Measurements from ENCODE around the gene SIL1. TPM values are rescaled to one million over a fixed set of nuclear protein-coding genes. Genes with fewer than 3 reads are reported as not detected.
"Not testable (repeated sequence)": the region's sequence is repeated elsewhere in the genome, so short reads cannot be mapped to it uniquely, and the experiment has no call there.

SIL1 gene
- polyA plus RNA-seq, 1 donor (not counting 4 experiments of a cell fraction or from before 2014, with no cell fraction given): 45.4 TPM

- H3K27me3 ChIP-seq (ENCODE audit: control insufficient read depth, extremely low read depth, insufficient read depth, low read length): no peaks in the 10 kb centered on the region
- no peak overlapping the region for H2AFZ ChIP-seq (ENCODE audit: control insufficient read depth, low read length)
- no peaks in the 10 kb centered on the region for H3K9me1 ChIP-seq (ENCODE audit: control insufficient read depth, extremely low read depth, insufficient read depth, low read length)
- no peaks in the 10 kb centered on the region for H3K4me1 ChIP-seq (ENCODE audit: control insufficient read depth, extremely low read depth, insufficient read depth, low read length)
- dilution Hi-C loops (cut with MboI; ENCODE audit: extremely low pct_ligation_motif_present, low sequenced_read_pairs): no loop called here
- TF ChIP-seq CTCF (optimal IDR thresholded peaks at IDR 0.05 in 1 of 3, IDR thresholded peaks at IDR 0.05 in 1 of 3, conservative IDR thresholded peaks at IDR 0.05 in 1 of 3; ENCODE audit: extremely low read depth in 1 of 3, insufficient read depth in 2 of 3, low read length in 3 of 3) (no peak), EZH2 (IDR thresholded peaks at IDR 0.05; ENCODE audit: low read length) (no peak)
- H3K9ac ChIP-seq (ENCODE audit: control insufficient read depth, extremely low read depth, insufficient read depth, low read length): no peak overlapping the region
- no peak overlapping the region for H3K4me2 ChIP-seq (ENCODE audit: control insufficient read depth, extremely low read depth, insufficient read depth, low read depth, low read length)
- no peak for DNase-seq (ENCODE audit: low read depth, low spot score)
- no peak overlapping the region for H3K4me3 ChIP-seq (ENCODE audit: control insufficient read depth in 2 of 3, extremely low read depth in 1 of 3, insufficient read depth in 2 of 3, low read depth in 1 of 3, low read length in 3 of 3)
- FAIRE-seq: no peak
- H3K79me2 ChIP-seq (ENCODE audit: control insufficient read depth, insufficient read depth, low read length): no peaks in the 10 kb centered on the region
- no peaks in the 10 kb centered on the region for H3K36me3 ChIP-seq (ENCODE audit: control insufficient read depth in 2 of 2, extremely low read depth in 1 of 2, insufficient read depth in 2 of 2, low read length in 2 of 2)
- H3K9me3 ChIP-seq (ENCODE audit: control insufficient read depth, low read depth, low read length): no peaks in the 10 kb centered on the region
- no peak overlapping the region for H3K27ac ChIP-seq (ENCODE audit: control insufficient read depth, insufficient read depth, low read length)
- H4K20me1 ChIP-seq (ENCODE audit: control insufficient read depth, extremely low read depth, insufficient read depth, low read length): no peaks in the 10 kb centered on the region
Observed at GRCh38 chr5:139076111-139076510, 122.1 kb downstream of the SIL1 start.

GRCh38 chr5:139075066-139076050 lies 122.8 kb downstream of the SIL1 start:
- dilution Hi-C loops (cut with MboI; ENCODE audit: extremely low pct_ligation_motif_present, low sequenced_read_pairs): no loop called here
- H3K79me2 ChIP-seq (ENCODE audit: control insufficient read depth, insufficient read depth, low read length): no peaks in the 10 kb centered on the region

GRCh38 chr5:139073956-139074355 lies 124.2 kb downstream of the SIL1 start:
- DNase-seq (ENCODE audit: low read depth, low spot score); H3K9me1 ChIP-seq (ENCODE audit: control insufficient read depth, extremely low read depth, insufficient read depth, low read length); dilution Hi-C loops (cut with MboI; ENCODE audit: extremely low pct_ligation_motif_present, low sequenced_read_pairs); FAIRE-seq; H3K4me3 ChIP-seq (ENCODE audit: control insufficient read depth in 2 of 3, extremely low read depth in 1 of 3, insufficient read depth in 2 of 3, low read depth in 1 of 3, low read length in 3 of 3); H3K4me1 ChIP-seq (ENCODE audit: control insufficient read depth, extremely low read depth, insufficient read depth, low read length); H3K79me2 ChIP-seq (ENCODE audit: control insufficient read depth, insufficient read depth, low read length); H3K9ac ChIP-seq (ENCODE audit: control insufficient read depth, extremely low read depth, insufficient read depth, low read length); H3K27me3 ChIP-seq (ENCODE audit: control insufficient read depth, extremely low read depth, insufficient read depth, low read length); H3K9me3 ChIP-seq (ENCODE audit: control insufficient read depth, low read depth, low read length); H4K20me1 ChIP-seq (ENCODE audit: control insufficient read depth, extremely low read depth, insufficient read depth, low read length); H3K27ac ChIP-seq (ENCODE audit: control insufficient read depth, insufficient read depth, low read length); H3K4me2 ChIP-seq (ENCODE audit: control insufficient read depth, extremely low read depth, insufficient read depth, low read depth, low read length); H2AFZ ChIP-seq (ENCODE audit: control insufficient read depth, low read length); H3K36me3 ChIP-seq (ENCODE audit: control insufficient read depth in 2 of 2, extremely low read depth in 1 of 2, insufficient read depth in 2 of 2, low read length in 2 of 2): not testable (repeated sequence)

More at GRCh38 chr5:139075066-139076050, 122.8 kb downstream of the SIL1 start:
- TF ChIP-seq EZH2 (IDR thresholded peaks at IDR 0.05; ENCODE audit: low read length) (no peak), CTCF (optimal IDR thresholded peaks at IDR 0.05 in 1 of 3, IDR thresholded peaks at IDR 0.05 in 1 of 3, conservative IDR thresholded peaks at IDR 0.05 in 1 of 3; ENCODE audit: extremely low read depth in 1 of 3, insufficient read depth in 2 of 3, low read length in 3 of 3) (no peak)
- DNase-seq (ENCODE audit: low read depth, low spot score) (no peak), FAIRE-seq (no peak)
- no peaks in the 10 kb centered on the region for H3K9me3 ChIP-seq (ENCODE audit: control insufficient read depth, low read depth, low read length)
- no peak overlapping the region for H3K4me3 ChIP-seq (ENCODE audit: control insufficient read depth in 2 of 3, extremely low read depth in 1 of 3, insufficient read depth in 2 of 3, low read depth in 1 of 3, low read length in 3 of 3)
- H4K20me1 ChIP-seq (ENCODE audit: control insufficient read depth, extremely low read depth, insufficient read depth, low read length): no peaks in the 10 kb centered on the region
- H3K4me2 ChIP-seq (ENCODE audit: control insufficient read depth, extremely low read depth, insufficient read depth, low read depth, low read length): no peak overlapping the region
- no peaks in the 10 kb centered on the region for H3K36me3 ChIP-seq (ENCODE audit: control insufficient read depth in 2 of 2, extremely low read depth in 1 of 2, insufficient read depth in 2 of 2, low read length in 2 of 2)
- no peak overlapping the region for H3K9ac ChIP-seq (ENCODE audit: control insufficient read depth, extremely low read depth, insufficient read depth, low read length)
- H3K27me3 ChIP-seq (ENCODE audit: control insufficient read depth, extremely low read depth, insufficient read depth, low read length): no peaks in the 10 kb centered on the region
- H3K4me1 ChIP-seq (ENCODE audit: control insufficient read depth, extremely low read depth, insufficient read depth, low read length): no peaks in the 10 kb centered on the region
- H3K9me1 ChIP-seq (ENCODE audit: control insufficient read depth, extremely low read depth, insufficient read depth, low read length): no peaks in the 10 kb centered on the region
- H2AFZ ChIP-seq (ENCODE audit: control insufficient read depth, low read length): no peak overlapping the region
- H3K27ac ChIP-seq (ENCODE audit: control insufficient read depth, insufficient read depth, low read length): no peak overlapping the region
